Measurements from ENCODE around the gene VWDE. TPM values are rescaled to one million over a fixed set of nuclear protein-coding genes. Genes with fewer than 3 reads are reported as not detected.

The VWDE gene
- polyA plus RNA-seq, 3 donors, result not detected

GRCh38 chr7:12358694-12359093 is 45.0 kb downstream of the VWDE start:
- no peak for DNase-seq
- H3K9ac ChIP-seq (ENCODE audit: insufficient read depth, low read length, poor library complexity, severe bottlenecking), result no peak overlapping the region
- H3K4me3 ChIP-seq (replicated peaks in 1 of 3; ENCODE audit: low read depth in 2 of 3, low read length in 3 of 3), result no peak overlapping the region
- TF ChIP-seq, protein P1, sequence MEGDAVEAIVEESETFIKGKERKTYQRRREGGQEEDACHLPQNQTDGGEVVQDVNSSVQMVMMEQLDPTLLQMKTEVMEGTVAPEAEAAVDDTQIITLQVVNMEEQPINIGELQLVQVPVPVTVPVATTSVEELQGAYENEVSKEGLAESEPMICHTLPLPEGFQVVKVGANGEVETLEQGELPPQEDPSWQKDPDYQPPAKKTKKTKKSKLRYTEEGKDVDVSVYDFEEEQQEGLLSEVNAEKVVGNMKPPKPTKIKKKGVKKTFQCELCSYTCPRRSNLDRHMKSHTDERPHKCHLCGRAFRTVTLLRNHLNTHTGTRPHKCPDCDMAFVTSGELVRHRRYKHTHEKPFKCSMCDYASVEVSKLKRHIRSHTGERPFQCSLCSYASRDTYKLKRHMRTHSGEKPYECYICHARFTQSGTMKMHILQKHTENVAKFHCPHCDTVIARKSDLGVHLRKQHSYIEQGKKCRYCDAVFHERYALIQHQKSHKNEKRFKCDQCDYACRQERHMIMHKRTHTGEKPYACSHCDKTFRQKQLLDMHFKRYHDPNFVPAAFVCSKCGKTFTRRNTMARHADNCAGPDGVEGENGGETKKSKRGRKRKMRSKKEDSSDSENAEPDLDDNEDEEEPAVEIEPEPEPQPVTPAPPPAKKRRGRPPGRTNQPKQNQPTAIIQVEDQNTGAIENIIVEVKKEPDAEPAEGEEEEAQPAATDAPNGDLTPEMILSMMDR (IDR thresholded peaks at IDR 0.05), result no peak
- no peaks in the 10 kb centered on the region for H3K36me3 ChIP-seq (replicated peaks in 1 of 2; ENCODE audit: control insufficient read depth in 1 of 2, insufficient read depth in 2 of 2, low read length in 2 of 2)
- no peaks in the 10 kb centered on the region for H3K79me2 ChIP-seq (ENCODE audit: insufficient read depth, low read length)
- no peak overlapping the region for H3K4me2 ChIP-seq (replicated peaks; ENCODE audit: extremely low read depth, low read length, poor library complexity, severe bottlenecking)
- H2AFZ ChIP-seq (ENCODE audit: insufficient read depth, low read depth, low read length, poor library complexity, severe bottlenecking), result no peak overlapping the region
- peaks cover 0 to 2% (median 0%) of the 10 kb centered on the region in 7 donors for H3K9me3 Mint-ChIP-seq
- H3K4me1 ChIP-seq (ENCODE audit: control insufficient read depth in 1 of 2, insufficient read depth in 2 of 2, low read length in 2 of 2), result no peaks in the 10 kb centered on the region
- no peaks in the 10 kb centered on the region for H4K20me1 ChIP-seq (ENCODE audit: insufficient read depth, low read length)
- no peaks in the 10 kb centered on the region for H3K27me3 Mint-ChIP-seq (ENCODE audit: low read depth in 3 of 3)
- H3K27me3 ChIP-seq (ENCODE audit: control insufficient read depth in 2 of 2, insufficient read depth in 2 of 2, low read length in 2 of 2), result no peaks in the 10 kb centered on the region
- no peak overlapping the region for H3K27ac Mint-ChIP-seq
- no peak overlapping the region for H3K27ac ChIP-seq (ENCODE audit: low read depth in 1 of 2, low read length in 2 of 2)
- no peaks in the 10 kb centered on the region for H3K36me3 Mint-ChIP-seq
- H3K4me3 Mint-ChIP-seq, result no peak overlapping the region
- no peaks in the 10 kb centered on the region for H3K9me3 ChIP-seq (replicated peaks in 1 of 2; ENCODE audit: control insufficient read depth in 1 of 2, insufficient read depth in 1 of 2, low read length in 2 of 2)
- intact Hi-C loops (cut with micrococcal nuclease), result no loop called here
- no peaks in the 10 kb centered on the region for H3K4me1 Mint-ChIP-seq

GRCh38 chr7:12357508-12357907 is 46.2 kb downstream of the VWDE start:
- Histone ChIP-seq H3K36me3 (replicated peaks in 1 of 2; ENCODE audit: control insufficient read depth in 1 of 2, insufficient read depth in 2 of 2, low read length in 2 of 2) (no peaks in the 10 kb centered on the region), H2AFZ (ENCODE audit: insufficient read depth, low read depth, low read length, poor library complexity, severe bottlenecking) (no peak overlapping the region), H4K20me1 (ENCODE audit: insufficient read depth, low read length) (no peaks in the 10 kb centered on the region), H3K79me2 (ENCODE audit: insufficient read depth, low read length) (no peaks in the 10 kb centered on the region), H3K27me3 (ENCODE audit: control insufficient read depth in 2 of 2, insufficient read depth in 2 of 2, low read length in 2 of 2) (no peaks in the 10 kb centered on the region), H3K9me3 (replicated peaks in 1 of 2; ENCODE audit: control insufficient read depth in 1 of 2, insufficient read depth in 1 of 2, low read length in 2 of 2) (no peaks in the 10 kb centered on the region), H3K4me1 (ENCODE audit: control insufficient read depth in 1 of 2, insufficient read depth in 2 of 2, low read length in 2 of 2) (no peaks in the 10 kb centered on the region), H3K4me2 (replicated peaks; ENCODE audit: extremely low read depth, low read length, poor library complexity, severe bottlenecking) (no peak overlapping the region), H3K27ac (ENCODE audit: low read depth in 1 of 2, low read length in 2 of 2) (no peak overlapping the region), H3K9ac (ENCODE audit: insufficient read depth, low read length, poor library complexity, severe bottlenecking) (no peak overlapping the region), H3K4me3 (replicated peaks in 1 of 3; ENCODE audit: low read depth in 2 of 3, low read length in 3 of 3) (no peak overlapping the region)
- H3K4me3 Mint-ChIP-seq, result no peak overlapping the region
- intact Hi-C loops (cut with micrococcal nuclease), result no loop called here
- H3K4me1 Mint-ChIP-seq, result no peaks in the 10 kb centered on the region
- no peaks in the 10 kb centered on the region for H3K36me3 Mint-ChIP-seq
- TF ChIP-seq, protein P1 (IDR thresholded peaks at IDR 0.05), result no peak
- H3K27ac Mint-ChIP-seq, result no peak overlapping the region
- no peaks in the 10 kb centered on the region for H3K27me3 Mint-ChIP-seq (ENCODE audit: low read depth in 3 of 3)
- DNase-seq, result no peak
- H3K9me3 Mint-ChIP-seq, result peaks cover 0 to 2% (median 0%) of the 10 kb centered on the region in 7 donors
- no CpG with 5 or more reads among the region's 1 CpG for WGBS (ENCODE audit: insufficient coverage)
